Hepatocyte (in vitro differentiated cells): ENCODE measurements around the gene PTAFR.

Experiments used
- CTCF ChIP-seq: fragments of 200-600 bp; sonication (generic); IDR thresholded peaks from 2 replicates; pipeline ENCODE4 v1.5.1; 2016; ENCODE audit warnings: antibody characterized with exemption, mild to moderate bottlenecking; ENCODE audit not compliant: poor library complexity
- EZH2 ChIP-seq: fragments of 200-600 bp; sonication (generic); IDR thresholded peaks from 2 replicates; pipeline ENCODE4 v1.6.1; 2016; ENCODE audit warnings: antibody characterized with exemption, mild to moderate bottlenecking, borderline replicate concordance
- EZH2phosphoT487 ChIP-seq: fragments of 200-600 bp; sonication (generic); IDR thresholded peaks from one replicate; pipeline ENCODE4 v1.6.1; 2018; ENCODE audit warnings: antibody characterized with exemption, mild to moderate bottlenecking, low read depth, moderate library complexity; ENCODE audit not compliant: unreplicated experiment, severe bottlenecking

GRCh38 chr1:28176492-28177470 lies at the start of gene PTAFR:
- no peak for TF ChIP-seq CTCF
- no peak for TF ChIP-seq EZH2phosphoT487
- TF ChIP-seq EZH2: no peak
